GM19025 (cell line): Measurements from ENCODE around the gene RPS6KA4.
"Not testable (repeated sequence)": the region's sequence is repeated elsewhere in the genome, so short reads cannot be mapped to it uniquely, and the experiment has no call there.

Source experiments
- ATAC-seq: cut with Tn5 transposase; IDR thresholded peaks from one replicate; pipeline ENCODE4 v1.9.1; 2021; ENCODE audit warnings: mild to moderate bottlenecking, low read depth, moderate library complexity; ENCODE audit not compliant: unreplicated experiment

Gene RPS6KA4

GRCh38 chr11:64413417-64413816 is 54.5 kb downstream of the RPS6KA4 start:
- ATAC-seq: no peak

GRCh38 chr11:64415286-64415685 is 56.3 kb downstream of the RPS6KA4 start:
- ATAC-seq: no peak

- no peak for ATAC-seq
Measured at GRCh38 chr11:64415996-64416728, 57.2 kb downstream of the RPS6KA4 start.

DNA sequence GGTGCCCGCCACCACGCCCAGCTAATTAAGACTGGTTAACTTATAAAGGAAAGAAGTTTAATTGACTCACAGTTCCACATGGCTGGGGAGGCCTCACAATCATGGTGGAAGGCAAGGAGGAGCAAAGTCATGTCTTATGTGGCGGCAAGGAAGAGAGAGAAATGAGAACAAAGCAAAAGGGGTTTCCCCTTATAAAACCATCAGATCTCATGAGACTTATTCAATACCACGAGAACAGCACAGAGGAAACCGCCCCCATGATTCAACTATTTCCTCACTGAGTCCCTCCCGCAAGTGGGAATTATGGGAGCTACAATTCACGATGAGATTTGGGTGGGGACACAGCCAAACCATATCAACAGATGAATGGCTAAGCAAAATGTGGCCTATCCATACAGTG is 59.3 kb downstream of the RPS6KA4 start:
- not testable (repeated sequence) for ATAC-seq

DNA sequence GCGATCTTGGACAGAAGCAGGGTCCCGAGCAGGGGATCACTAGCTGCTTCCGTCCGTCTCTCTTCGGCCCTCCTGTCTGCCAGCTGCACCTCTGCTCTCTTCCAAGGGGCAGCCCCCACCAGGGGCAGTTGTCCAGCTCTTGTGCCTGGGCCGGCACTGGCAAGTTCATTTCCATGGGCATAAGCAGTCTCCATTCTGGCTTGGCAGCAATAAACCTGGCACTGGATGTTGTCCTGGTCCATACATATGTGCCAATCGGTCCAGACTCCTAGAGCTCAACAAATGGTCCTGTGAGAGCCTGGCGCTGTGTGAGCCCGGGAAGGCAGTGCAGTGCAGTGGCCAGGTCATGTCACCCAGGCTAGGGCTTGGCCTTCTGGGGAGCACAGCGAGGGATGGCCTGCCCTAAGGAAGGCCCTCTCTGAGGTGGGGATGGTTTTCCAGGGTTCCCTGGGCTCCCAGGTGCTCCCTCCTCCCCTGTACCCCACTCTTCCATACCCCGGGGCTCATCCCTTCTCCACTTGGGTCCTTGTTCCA is 60.4 kb downstream of the RPS6KA4 start:
- no peak for ATAC-seq

GRCh38 chr11:64419818-64420485 is 61.0 kb downstream of the RPS6KA4 start:
- no peak for ATAC-seq
